Measurements from ENCODE around the gene ALK.
"Not testable (repeated sequence)": the region's sequence is repeated elsewhere in the genome, so short reads cannot be mapped to it uniquely, and the experiment has no call there.

The ALK gene

GRCh38 chr2:29755233-29755632 lies 166.2 kb downstream of the ALK start:
- no peak for DNase-seq (ENCODE audit: low spot score)

- DNase-seq (ENCODE audit: low spot score) = peak; percentile 78
Observed at GRCh38 chr2:29753671-29754444, 167.5 kb downstream of the ALK start.

- no peak for DNase-seq (ENCODE audit: low spot score)
Observed at GRCh38 chr2:29751390-29751789, 170.0 kb downstream of the ALK start.

GRCh38 chr2:29750463-29750862 lies 170.9 kb downstream of the ALK start:
- DNase-seq (ENCODE audit: low spot score) = not testable (repeated sequence)

- no peak for DNase-seq (ENCODE audit: low spot score)
Observed at GRCh38 chr2:29749843-29750242, 171.5 kb downstream of the ALK start.

- DNase-seq (ENCODE audit: low spot score) = no peak
Observed at GRCh38 chr2:29749041-29749440, 172.3 kb downstream of the ALK start.

GRCh38 chr2:29747786-29748470 lies 173.5 kb downstream of the ALK start:
- peak; percentile 79 for DNase-seq (ENCODE audit: low spot score)

GRCh38 chr2:29744976-29745375 lies 176.4 kb downstream of the ALK start:
- no peak for DNase-seq (ENCODE audit: low spot score)

- DNase-seq (ENCODE audit: low spot score) = no peak
Observed at GRCh38 chr2:29743516-29743915, 177.9 kb downstream of the ALK start.

GRCh38 chr2:29742656-29743055 lies 178.7 kb downstream of the ALK start:
- DNase-seq (ENCODE audit: low spot score) = no peak

GRCh38 chr2:29741132-29741531 lies 180.3 kb downstream of the ALK start:
- no peak for DNase-seq (ENCODE audit: low spot score)

- DNase-seq (ENCODE audit: low spot score) = no peak
Observed at GRCh38 chr2:29733965-29734364, 187.4 kb downstream of the ALK start.

- no peak for DNase-seq (ENCODE audit: low spot score)
Observed at GRCh38 chr2:29733213-29733612, 188.2 kb downstream of the ALK start.

- DNase-seq (ENCODE audit: low spot score) = no peak
Observed at GRCh38 chr2:29731948-29732347, 189.4 kb downstream of the ALK start.

- no peak for DNase-seq (ENCODE audit: low spot score)
Observed at GRCh38 chr2:29729932-29730331, 191.5 kb downstream of the ALK start.

GRCh38 chr2:29729401-29729800 lies 192.0 kb downstream of the ALK start:
- DNase-seq (ENCODE audit: low spot score) = no peak

GRCh38 chr2:29726976-29727375 lies 194.4 kb downstream of the ALK start:
- no peak for DNase-seq (ENCODE audit: low spot score)

GRCh38 chr2:29725610-29726009 lies 195.8 kb downstream of the ALK start:
- DNase-seq (ENCODE audit: low spot score) = no peak

GRCh38 chr2:29724282-29724681 lies 197.1 kb downstream of the ALK start:
- DNase-seq (ENCODE audit: low spot score) = no peak

- DNase-seq (ENCODE audit: low spot score) = no peak
Observed at GRCh38 chr2:29723255-29724001, 198.0 kb downstream of the ALK start.

GRCh38 chr2:29719639-29720038 lies 201.7 kb downstream of the ALK start:
- no peak for DNase-seq (ENCODE audit: low spot score)

GRCh38 chr2:29718076-29718686 lies 203.2 kb downstream of the ALK start:
- DNase-seq (ENCODE audit: low spot score) = no peak

GRCh38 chr2:29715655-29716054 lies 205.7 kb downstream of the ALK start:
- DNase-seq (ENCODE audit: low spot score) = no peak

All from hepatic stellate cell (primary cell).